Measurements from ENCODE around the gene EBPL.

DNA sequence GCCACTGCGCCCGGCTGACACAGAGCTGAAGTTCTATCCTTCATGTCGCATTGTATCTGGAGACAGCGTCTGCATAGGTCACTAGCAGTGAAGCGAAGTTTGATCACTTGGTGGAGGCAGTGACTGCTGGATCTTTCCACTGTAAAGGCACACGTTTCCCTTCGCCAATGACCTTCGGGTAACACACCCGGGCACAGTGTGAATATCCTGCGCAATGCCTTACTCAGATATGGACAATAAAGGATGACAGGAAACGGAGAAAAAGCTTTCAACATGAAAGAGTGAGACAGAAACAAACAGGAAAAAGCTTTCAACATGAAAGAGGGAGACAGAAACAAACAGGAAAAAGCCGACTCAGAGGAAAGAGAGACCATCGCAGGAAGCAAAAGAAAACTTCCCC, 45.8 kb downstream of the EBPL start:
- TF ChIP-seq BRCA1 (IDR thresholded peaks at IDR 0.05) (no peak), BRCA1 (CRISPR knock-in tag; IDR thresholded peaks at IDR 0.05) (no peak), EZH2 (IDR thresholded peaks at IDR 0.05; ENCODE audit: borderline replicate concordance, low read depth, low read length) (no peak)
